GM12878 (cell line): Measurements from ENCODE around the gene GYS2. TPM values are rescaled to one million over a fixed set of nuclear protein-coding genes. Genes with fewer than 3 reads are reported as not detected.

Source experiments
- ATAC-seq: fragments of 200-7000 bp; cut with Tn5 transposase; 3 replicates; pipeline ENCODE4 v1.9.1; 2020; ENCODE audit warnings: mild to moderate bottlenecking, moderate library complexity
- BruUV-seq: library from RNA; stranded (reverse); fragments of 400-500 nt; replicated peaks from 2 replicates; lab custom pipeline; 2021; lab: Mats Ljungman, UMichigan
- CTCF ChIA-PET: fragments of 300-600 bp; sonication (Branson Sonifier 250); formaldehyde crosslinking; extraction: SDS; loops from one replicate; lab custom pipeline; 2021; ENCODE audit warnings: inconsistent platforms; lab: Yijun Ruan, JAX
- POLR2A ChIA-PET: fragments of 350-600 bp; formaldehyde crosslinking; extraction: SDS; loops from one replicate; lab custom pipeline; 2021; ENCODE audit warnings: inconsistent platforms; lab: Charles Lee
- RAD21 ChIA-PET: fragments of 300-600 bp; sonication (Branson Sonifier 250); formaldehyde crosslinking; loops from one replicate; lab custom pipeline; 2023; ENCODE audit warnings: antibody characterized with exemption; ENCODE audit not compliant: unreplicated experiment; lab: Charles Lee
- SMC1A ChIA-PET: fragments of 300-600 bp; sonication (Branson Sonifier 250); formaldehyde crosslinking; loops from one replicate; lab custom pipeline; 2023; ENCODE audit not compliant: unreplicated experiment, uncharacterized antibody; lab: Charles Lee
- DNase-seq: peaks from one replicate; pipeline ENCODE4 v3.0.0-alpha.2; 2011; ENCODE audit warnings: low read depth, low spot score
- FAIRE-seq: peaks from 3 replicates; lab custom pipeline; 2011; peaks lifted over from hg19 to GRCh38; lab: Jason Lieb, UNC
- H2AFZ ChIP-seq: 2 replicates; pipeline ENCODE4 v1.6.0; 2011; ENCODE audit warnings: low read depth, low read length, control low read depth; ENCODE audit not compliant: control insufficient read depth
- H3K27ac ChIP-seq: 2 replicates; pipeline ENCODE4 v1.5.1; 2011; ENCODE audit warnings: control low read depth; ENCODE audit not compliant: control insufficient read depth, insufficient read depth
- H3K27me3 ChIP-seq, 2 experiments: replicated peaks in 1 of 2; 2 replicates each; pipeline versions ENCODE4 v1.6.0 to v1.6.1; 2011; ENCODE audit warnings: low read length in 1 of 2; ENCODE audit not compliant: control insufficient read depth in 2 of 2, insufficient read depth in 2 of 2
- H3K36me3 ChIP-seq, 2 experiments: 2 replicates each; pipeline ENCODE4 v1.5.1; 2011; ENCODE audit warnings: low read length in 1 of 2; ENCODE audit not compliant: control insufficient read depth in 2 of 2, insufficient read depth in 2 of 2
- H3K4me1 ChIP-seq: 2 replicates; pipeline ENCODE4 v1.6.1; 2011; ENCODE audit warnings: mild to moderate bottlenecking, low read length, moderate library complexity, mixed read lengths; ENCODE audit not compliant: control insufficient read depth, insufficient read depth
- H3K4me2 ChIP-seq: 2 replicates; pipeline ENCODE4 v1.6.0; 2011; ENCODE audit warnings: control low read depth; ENCODE audit not compliant: control insufficient read depth, insufficient read depth
- H3K4me3 ChIP-seq: fragments of 200-600 bp; sonication (generic); 2 replicates; pipeline ENCODE4 v1.5.1; 2016
- H3K79me2 ChIP-seq: 2 replicates; pipeline ENCODE4 v1.6.0; 2011; ENCODE audit warnings: low read length; ENCODE audit not compliant: control insufficient read depth, insufficient read depth
- H3K9ac ChIP-seq: 2 replicates; pipeline ENCODE4 v1.8.0; 2011; ENCODE audit warnings: low read length, control low read depth, mixed read lengths; ENCODE audit not compliant: control insufficient read depth, insufficient read depth
- H3K9me3 ChIP-seq: replicated peaks from 3 replicates; pipeline ENCODE4 v1.5.1; 2011; ENCODE audit warnings: mild to moderate bottlenecking, low read length; ENCODE audit not compliant: control insufficient read depth, insufficient read depth
- H4K20me1 ChIP-seq: 2 replicates; pipeline ENCODE4 v1.6.0; 2011; ENCODE audit not compliant: control insufficient read depth, insufficient read depth
- ETV6 ChIP-seq, 2 experiments: fragments of 450-650 bp in 1 of 2; IDR thresholded peaks in 1 of 2; conservative IDR thresholded peaks in 1 of 2; 2 replicates each; pipeline ENCODE4 v1.6.1; 2014; ENCODE audit warnings: antibody characterized with exemption in 1 of 2, borderline replicate concordance in 1 of 2, low read depth in 1 of 2, mild to moderate bottlenecking in 1 of 2, moderate library complexity in 1 of 2
- FOS ChIP-seq: IDR thresholded peaks from 3 replicates; pipeline ENCODE4 v1.6.1; 2011; ENCODE audit warnings: borderline replicate concordance; ENCODE audit not compliant: insufficient read length; ENCODE audit errors: extremely low read depth
- GATAD2B ChIP-seq: fragments of 450-650 bp; conservative IDR thresholded peaks from 2 replicates; pipeline ENCODE4 v1.6.1; 2017; ENCODE audit warnings: low read depth, mild to moderate bottlenecking, moderate library complexity
- NR2C1 ChIP-seq: fragments of 450-650 bp; IDR thresholded peaks from 2 replicates; pipeline ENCODE4 v1.6.1; 2017; ENCODE audit warnings: antibody characterized with exemption, mild to moderate bottlenecking, moderate library complexity
- SMAD5 ChIP-seq: IDR thresholded peaks from 2 replicates; pipeline ENCODE4 v1.6.1; 2016; ENCODE audit warnings: antibody characterized with exemption, low read depth
- SREBF1 ChIP-seq: IDR thresholded peaks from 2 replicates; pipeline ENCODE4 v1.6.1; 2012; ENCODE audit warnings: mild to moderate bottlenecking, low read length
- SUZ12 ChIP-seq: fragments of 200-600 bp; sonication (generic); IDR thresholded peaks from one replicate; pipeline ENCODE4 v1.6.1; 2018; ENCODE audit warnings: antibody characterized with exemption, mild to moderate bottlenecking; ENCODE audit not compliant: unreplicated experiment
- YY1 ChIP-seq: IDR thresholded peaks from 2 replicates; pipeline ENCODE4 v1.6.1; 2011; ENCODE audit warnings: low read depth, mild to moderate bottlenecking, low read length
- ZNF207 ChIP-seq: fragments of 450-650 bp; IDR thresholded peaks from 2 replicates; pipeline ENCODE4 v1.6.1; 2014; ENCODE audit warnings: antibody characterized with exemption, mild to moderate bottlenecking, borderline replicate concordance
- WGBS: methylation state at CpG from one replicate; pipeline ENCODE4 v1.1.6; 2016; ENCODE audit warnings: low lambda C conversion rate; ENCODE audit not compliant: insufficient replicate concordance, insufficient coverage; ENCODE audit errors: missing lambda C conversion rate; 5-methylcytosine and 5-hydroxymethylcytosine counted together
- in situ Hi-C: fragments of 300-500 bp; cut with MboI; formaldehyde crosslinking; loops from 9 replicates; pipeline ENCODE4 v1.14.3; 2018; ENCODE audit warnings: mixed read lengths
- intact Hi-C: fragments of 100-400 bp; cut with micrococcal nuclease; formaldehyde crosslinking; loops from one replicate; pipeline ENCODE4 v1.14.2; 2022; ENCODE audit not compliant: unreplicated experiment
- polyA plus RNA-seq, 11 experiments: library from polyadenylated mRNA; depleted of rRNA in 4 of 11; unstranded in 6 of 11; stranded (reverse) in 5 of 11; fragments of >200 nt; fragmentation: Nextera tagmentation in 4 of 11; fragmentation: Illumina TruSeq in 1 of 11; extraction: Ambion mirVana in 4 of 11; extraction: Trizol in 1 of 11; gene quantifications; 1 replicate in 1 of 11; 2 replicates in 10 of 11; pipeline versions ENCODE4 v1.2.1 to v1.2.3, GENCODE V29; 2011 to 2016; ENCODE audit warnings: inconsistent platforms in 2 of 11, missing spikeins in 2 of 11, low read depth in 1 of 11
- total RNA-seq, 4 experiments: library from RNA; depleted of rRNA in 3 of 4; stranded (reverse); fragments of >200 nt in 3 of 4; fragmentation: Illumina TruSeq in 1 of 4; extraction: Trizol in 1 of 4; gene quantifications; 2 replicates each; pipeline versions ENCODE4 v1.2.1 to v1.2.3, GENCODE V29; 2013 to 2021
- TF ChIP-seq, protein P1 (sequence below): fragments of 450-650 bp; IDR thresholded peaks from 2 replicates; pipeline ENCODE4 v1.6.1; 2017; ENCODE audit warnings: borderline replicate concordance
- TF ChIP-seq, protein P2 (sequence below): fragments of 450-650 bp; formaldehyde crosslinking; IDR thresholded peaks from 2 replicates; pipeline ENCODE4 v1.5.0; 2022; ENCODE audit warnings: mild to moderate bottlenecking, missing genetic modification characterization
- TF ChIP-seq, protein P3 (sequence below): fragments of 450-650 bp; IDR thresholded peaks from 2 replicates; pipeline ENCODE4 v1.6.1; 2017; ENCODE audit warnings: mild to moderate bottlenecking, moderate library complexity
- TF ChIP-seq, protein P4 (sequence below): fragments of 450-650 bp; IDR thresholded peaks from 2 replicates; pipeline ENCODE4 v1.6.1; 2016; ENCODE audit warnings: mild to moderate bottlenecking

The GYS2 gene
- total and polyA plus RNA-seq, 10 of the 15 experiments (the other 5 are each of a cell fraction or from before 2014, with no cell fraction given), result not detected

DNA sequence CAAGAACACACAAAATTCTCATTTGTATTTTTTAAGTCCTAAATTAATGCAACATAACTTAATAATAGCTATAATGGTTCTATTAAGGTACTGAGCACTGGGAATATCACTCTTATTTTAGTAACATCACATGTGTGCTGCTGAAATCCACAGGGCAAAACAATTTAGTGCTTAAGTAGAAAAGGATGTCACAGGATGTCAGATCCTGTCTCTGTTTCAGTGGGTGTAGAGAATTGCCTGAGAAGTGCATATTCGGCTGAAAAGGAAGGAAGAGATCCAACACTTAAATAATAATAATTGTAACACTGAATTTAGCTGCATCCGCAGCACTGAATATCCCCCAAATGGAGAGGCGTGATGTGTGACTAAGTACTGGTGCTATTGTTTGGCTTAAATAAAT, 44.4 kb upstream of the GYS2 start:
- no TSS peak for BruUV-seq
- no peaks in the 10 kb centered on the region for H3K4me1 ChIP-seq
- POLR2A ChIA-PET, result no interaction called here

More for the DNA sequence above, 44.4 kb upstream of the GYS2 start:
- H3K79me2 ChIP-seq, result peaks cover 38% of the 10 kb centered on the region
- ATAC-seq, result no peak
- H3K4me3 ChIP-seq, result no peak overlapping the region
- no peaks in the 10 kb centered on the region for H4K20me1 ChIP-seq
- ChIA-PET CTCF (interaction anchor here (1.1 kb wide), 1 partner anchor 17 kb away, joined by 3 read pairs; no protein-coding TSS in a partner anchor), RAD21 (no interaction called here), SMC1A (interaction anchor here (0.6 to 1.1 kb wide), 2 partner anchors 8 to 18 kb away, joined by 3 to 4 read pairs; partner anchors contain the start of gene LDHB)
- intact Hi-C loops (no loop called here), in situ Hi-C loops (no loop called here)
- no peaks in the 10 kb centered on the region for H3K9me3 ChIP-seq
- no peak overlapping the region for H3K4me2 ChIP-seq
- peaks cover 6 to 25% of the 10 kb centered on the region in 2 experiments for H3K36me3 ChIP-seq
- no peak overlapping the region for H3K9ac ChIP-seq
- 65% methylated on average over 3 of the region's 3 CpGs for WGBS
- no peak overlapping the region for H2AFZ ChIP-seq
- TF ChIP-seq, protein P1, sequence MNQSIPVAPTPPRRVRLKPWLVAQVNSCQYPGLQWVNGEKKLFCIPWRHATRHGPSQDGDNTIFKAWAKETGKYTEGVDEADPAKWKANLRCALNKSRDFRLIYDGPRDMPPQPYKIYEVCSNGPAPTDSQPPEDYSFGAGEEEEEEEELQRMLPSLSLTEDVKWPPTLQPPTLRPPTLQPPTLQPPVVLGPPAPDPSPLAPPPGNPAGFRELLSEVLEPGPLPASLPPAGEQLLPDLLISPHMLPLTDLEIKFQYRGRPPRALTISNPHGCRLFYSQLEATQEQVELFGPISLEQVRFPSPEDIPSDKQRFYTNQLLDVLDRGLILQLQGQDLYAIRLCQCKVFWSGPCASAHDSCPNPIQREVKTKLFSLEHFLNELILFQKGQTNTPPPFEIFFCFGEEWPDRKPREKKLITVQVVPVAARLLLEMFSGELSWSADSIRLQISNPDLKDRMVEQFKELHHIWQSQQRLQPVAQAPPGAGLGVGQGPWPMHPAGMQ, result no peak
- TF ChIP-seq, protein P2, sequence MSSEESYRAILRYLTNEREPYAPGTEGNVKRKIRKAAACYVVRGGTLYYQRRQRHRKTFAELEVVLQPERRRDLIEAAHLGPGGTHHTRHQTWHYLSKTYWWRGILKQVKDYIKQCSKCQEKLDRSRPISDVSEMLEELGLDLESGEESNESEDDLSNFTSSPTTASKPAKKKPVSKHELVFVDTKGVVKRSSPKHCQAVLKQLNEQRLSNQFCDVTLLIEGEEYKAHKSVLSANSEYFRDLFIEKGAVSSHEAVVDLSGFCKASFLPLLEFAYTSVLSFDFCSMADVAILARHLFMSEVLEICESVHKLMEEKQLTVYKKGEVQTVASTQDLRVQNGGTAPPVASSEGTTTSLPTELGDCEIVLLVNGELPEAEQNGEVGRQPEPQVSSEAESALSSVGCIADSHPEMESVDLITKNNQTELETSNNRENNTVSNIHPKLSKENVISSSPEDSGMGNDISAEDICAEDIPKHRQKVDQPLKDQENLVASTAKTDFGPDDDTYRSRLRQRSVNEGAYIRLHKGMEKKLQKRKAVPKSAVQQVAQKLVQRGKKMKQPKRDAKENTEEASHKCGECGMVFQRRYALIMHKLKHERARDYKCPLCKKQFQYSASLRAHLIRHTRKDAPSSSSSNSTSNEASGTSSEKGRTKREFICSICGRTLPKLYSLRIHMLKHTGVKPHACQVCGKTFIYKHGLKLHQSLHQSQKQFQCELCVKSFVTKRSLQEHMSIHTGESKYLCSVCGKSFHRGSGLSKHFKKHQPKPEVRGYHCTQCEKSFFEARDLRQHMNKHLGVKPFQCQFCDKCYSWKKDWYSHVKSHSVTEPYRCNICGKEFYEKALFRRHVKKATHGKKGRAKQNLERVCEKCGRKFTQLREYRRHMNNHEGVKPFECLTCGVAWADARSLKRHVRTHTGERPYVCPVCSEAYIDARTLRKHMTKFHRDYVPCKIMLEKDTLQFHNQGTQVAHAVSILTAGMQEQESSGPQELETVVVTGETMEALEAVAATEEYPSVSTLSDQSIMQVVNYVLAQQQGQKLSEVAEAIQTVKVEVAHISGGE, result no peak
- no peak for TF ChIP-seq GATAD2B
- TF ChIP-seq ZNF207, result no peak
- no peak for TF ChIP-seq FOS
- TF ChIP-seq SREBF1, result no peak
- no peak for TF ChIP-seq SUZ12
- TF ChIP-seq, protein P3, sequence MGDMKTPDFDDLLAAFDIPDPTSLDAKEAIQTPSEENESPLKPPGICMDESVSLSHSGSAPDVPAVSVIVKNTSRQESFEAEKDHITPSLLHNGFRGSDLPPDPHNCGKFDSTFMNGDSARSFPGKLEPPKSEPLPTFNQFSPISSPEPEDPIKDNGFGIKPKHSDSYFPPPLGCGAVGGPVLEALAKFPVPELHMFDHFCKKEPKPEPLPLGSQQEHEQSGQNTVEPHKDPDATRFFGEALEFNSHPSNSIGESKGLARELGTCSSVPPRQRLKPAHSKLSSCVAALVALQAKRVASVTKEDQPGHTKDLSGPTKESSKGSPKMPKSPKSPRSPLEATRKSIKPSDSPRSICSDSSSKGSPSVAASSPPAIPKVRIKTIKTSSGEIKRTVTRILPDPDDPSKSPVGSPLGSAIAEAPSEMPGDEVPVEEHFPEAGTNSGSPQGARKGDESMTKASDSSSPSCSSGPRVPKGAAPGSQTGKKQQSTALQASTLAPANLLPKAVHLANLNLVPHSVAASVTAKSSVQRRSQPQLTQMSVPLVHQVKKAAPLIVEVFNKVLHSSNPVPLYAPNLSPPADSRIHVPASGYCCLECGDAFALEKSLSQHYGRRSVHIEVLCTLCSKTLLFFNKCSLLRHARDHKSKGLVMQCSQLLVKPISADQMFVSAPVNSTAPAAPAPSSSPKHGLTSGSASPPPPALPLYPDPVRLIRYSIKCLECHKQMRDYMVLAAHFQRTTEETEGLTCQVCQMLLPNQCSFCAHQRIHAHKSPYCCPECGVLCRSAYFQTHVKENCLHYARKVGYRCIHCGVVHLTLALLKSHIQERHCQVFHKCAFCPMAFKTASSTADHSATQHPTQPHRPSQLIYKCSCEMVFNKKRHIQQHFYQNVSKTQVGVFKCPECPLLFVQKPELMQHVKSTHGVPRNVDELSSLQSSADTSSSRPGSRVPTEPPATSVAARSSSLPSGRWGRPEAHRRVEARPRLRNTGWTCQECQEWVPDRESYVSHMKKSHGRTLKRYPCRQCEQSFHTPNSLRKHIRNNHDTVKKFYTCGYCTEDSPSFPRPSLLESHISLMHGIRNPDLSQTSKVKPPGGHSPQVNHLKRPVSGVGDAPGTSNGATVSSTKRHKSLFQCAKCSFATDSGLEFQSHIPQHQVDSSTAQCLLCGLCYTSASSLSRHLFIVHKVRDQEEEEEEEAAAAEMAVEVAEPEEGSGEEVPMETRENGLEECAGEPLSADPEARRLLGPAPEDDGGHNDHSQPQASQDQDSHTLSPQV, result no peak
- no peak for TF ChIP-seq NR2C1
- TF ChIP-seq, protein P4, sequence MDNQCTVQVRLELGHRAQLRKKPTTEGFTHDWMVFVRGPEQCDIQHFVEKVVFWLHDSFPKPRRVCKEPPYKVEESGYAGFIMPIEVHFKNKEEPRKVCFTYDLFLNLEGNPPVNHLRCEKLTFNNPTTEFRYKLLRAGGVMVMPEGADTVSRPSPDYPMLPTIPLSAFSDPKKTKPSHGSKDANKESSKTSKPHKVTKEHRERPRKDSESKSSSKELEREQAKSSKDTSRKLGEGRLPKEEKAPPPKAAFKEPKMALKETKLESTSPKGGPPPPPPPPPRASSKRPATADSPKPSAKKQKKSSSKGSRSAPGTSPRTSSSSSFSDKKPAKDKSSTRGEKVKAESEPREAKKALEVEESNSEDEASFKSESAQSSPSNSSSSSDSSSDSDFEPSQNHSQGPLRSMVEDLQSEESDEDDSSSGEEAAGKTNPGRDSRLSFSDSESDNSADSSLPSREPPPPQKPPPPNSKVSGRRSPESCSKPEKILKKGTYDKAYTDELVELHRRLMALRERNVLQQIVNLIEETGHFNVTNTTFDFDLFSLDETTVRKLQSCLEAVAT, result no peak
- TF ChIP-seq SMAD5, result no peak
- no peak for TF ChIP-seq ETV6 (conservative IDR thresholded peaks at IDR 0.05 in 1 of 2, IDR thresholded peaks at IDR 0.05 in 1 of 2; ENCODE audit: borderline replicate concordance in 1 of 2, low read depth in 1 of 2)
- TF ChIP-seq YY1, result no peak
- H3K27me3 ChIP-seq, result no peaks in the 10 kb centered on the region
- H3K27ac ChIP-seq, result no peak overlapping the region
- no peak for FAIRE-seq
- no peak for DNase-seq
